Endothelial cell (in vitro differentiated cells): ENCODE measurements around the gene OR2T3. TPM values are rescaled to one million over a fixed set of nuclear protein-coding genes. Genes with fewer than 3 reads are reported as not detected.

ENCODE experiments used
- DNase-seq: peaks from one replicate; pipeline ENCODE4 v3.0.0; 2021; ENCODE audit warnings: low spot score
- H3K27ac Mint-ChIP-seq: one replicate; pipeline ENCODE4 v1.8.0; 2021; ENCODE audit warnings: mixed read lengths, inconsistent platforms; ENCODE audit not compliant: unreplicated experiment
- H3K27me3 Mint-ChIP-seq: one replicate; pipeline ENCODE4 v1.8.0; 2021; ENCODE audit warnings: mild to moderate bottlenecking, moderate library complexity, mixed read lengths, inconsistent platforms; ENCODE audit not compliant: unreplicated experiment
- H3K36me3 Mint-ChIP-seq: one replicate; pipeline ENCODE4 v1.8.0; 2021; ENCODE audit warnings: mild to moderate bottlenecking, low read depth, mixed read lengths, inconsistent platforms; ENCODE audit not compliant: unreplicated experiment
- H3K4me1 Mint-ChIP-seq: one replicate; pipeline ENCODE4 v1.8.0; 2021; ENCODE audit warnings: mild to moderate bottlenecking, mixed read lengths, inconsistent platforms; ENCODE audit not compliant: unreplicated experiment
- H3K4me3 Mint-ChIP-seq: one replicate; pipeline ENCODE4 v1.8.0; 2021; ENCODE audit warnings: mild to moderate bottlenecking, mixed read lengths, inconsistent platforms; ENCODE audit not compliant: unreplicated experiment
- H3K9me3 Mint-ChIP-seq: one replicate; pipeline ENCODE4 v1.8.0; 2021; ENCODE audit warnings: mixed read lengths, inconsistent platforms; ENCODE audit not compliant: unreplicated experiment
- total RNA-seq: library from RNA; stranded (reverse); fragmentation: NEBNext Ultra II Directional; extraction: Animal tissue kit (Norgen Biotek cat#: 25700); gene quantifications from one replicate; pipeline ENCODE4 v1.2.1, GENCODE V29; 2021; ENCODE audit not compliant: unreplicated experiment
- TF ChIP-seq, protein P1 (sequence below): fragments of 200-600 bp; sonication (generic); IDR thresholded peaks from one replicate; pipeline ENCODE4 v1.5.0; 2021; ENCODE audit warnings: antibody characterized with exemption; ENCODE audit not compliant: unreplicated experiment

The OR2T3 gene
- total RNA-seq, 1 donor from 2014 or later: not detected

DNA sequence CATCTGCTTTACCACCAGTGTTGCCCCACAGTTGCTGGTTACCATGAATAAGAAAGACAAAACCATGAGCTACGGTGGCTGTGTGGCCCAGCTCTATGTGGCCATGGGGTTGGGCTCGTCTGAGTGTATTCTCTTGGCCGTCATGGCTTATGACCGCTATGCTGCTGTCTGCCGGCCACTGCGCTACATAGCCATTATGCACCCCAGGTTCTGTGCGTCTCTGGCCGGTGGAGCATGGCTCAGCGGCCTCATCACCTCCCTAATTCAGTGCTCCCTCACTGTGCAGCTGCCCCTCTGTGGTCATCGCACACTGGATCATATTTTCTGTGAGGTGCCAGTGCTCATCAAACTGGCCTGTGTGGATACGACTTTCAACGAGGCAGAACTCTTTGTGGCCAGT is 48.7 kb downstream of the OR2T3 start:
- Mint-ChIP-seq H3K9me3 (peaks cover 10% of the 10 kb centered on the region), H3K4me1 (no peaks in the 10 kb centered on the region), H3K27ac (no peak overlapping the region), H3K27me3 (no peaks in the 10 kb centered on the region), H3K36me3 (no peaks in the 10 kb centered on the region), H3K4me3 (no peak overlapping the region)
- DNase-seq: no peak
- TF ChIP-seq, protein P1, sequence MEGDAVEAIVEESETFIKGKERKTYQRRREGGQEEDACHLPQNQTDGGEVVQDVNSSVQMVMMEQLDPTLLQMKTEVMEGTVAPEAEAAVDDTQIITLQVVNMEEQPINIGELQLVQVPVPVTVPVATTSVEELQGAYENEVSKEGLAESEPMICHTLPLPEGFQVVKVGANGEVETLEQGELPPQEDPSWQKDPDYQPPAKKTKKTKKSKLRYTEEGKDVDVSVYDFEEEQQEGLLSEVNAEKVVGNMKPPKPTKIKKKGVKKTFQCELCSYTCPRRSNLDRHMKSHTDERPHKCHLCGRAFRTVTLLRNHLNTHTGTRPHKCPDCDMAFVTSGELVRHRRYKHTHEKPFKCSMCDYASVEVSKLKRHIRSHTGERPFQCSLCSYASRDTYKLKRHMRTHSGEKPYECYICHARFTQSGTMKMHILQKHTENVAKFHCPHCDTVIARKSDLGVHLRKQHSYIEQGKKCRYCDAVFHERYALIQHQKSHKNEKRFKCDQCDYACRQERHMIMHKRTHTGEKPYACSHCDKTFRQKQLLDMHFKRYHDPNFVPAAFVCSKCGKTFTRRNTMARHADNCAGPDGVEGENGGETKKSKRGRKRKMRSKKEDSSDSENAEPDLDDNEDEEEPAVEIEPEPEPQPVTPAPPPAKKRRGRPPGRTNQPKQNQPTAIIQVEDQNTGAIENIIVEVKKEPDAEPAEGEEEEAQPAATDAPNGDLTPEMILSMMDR: no peak

Other genes with a start within 250 kb of the OR2T3 start
- not detected for gene OR2M4, start 241.9 kb upstream of the OR2T3 start, total RNA-seq
- gene OR2T33, start 195.4 kb upstream of the OR2T3 start, total RNA-seq: not detected
- gene OR2T12, start 169.9 kb upstream of the OR2T3 start, total RNA-seq: not detected
- gene OR2M7, start 148.8 kb upstream of the OR2T3 start, total RNA-seq: not detected
- not detected for gene OR14C36, start 124.6 kb upstream of the OR2T3 start, total RNA-seq
- not detected for gene OR2T4, start 111.7 kb upstream of the OR2T3 start, total RNA-seq
- not detected for gene OR2T6, start 97.6 kb upstream of the OR2T3 start, total RNA-seq
- not detected for gene OR2T1, start 70.3 kb upstream of the OR2T3 start, total RNA-seq
- gene OR2T2, start 27.7 kb upstream of the OR2T3 start, total RNA-seq: not detected
- not detected for gene OR2T5, start 15.2 kb downstream of the OR2T3 start, total RNA-seq
- not detected for gene OR2G6, start 34.7 kb downstream of the OR2T3 start, total RNA-seq
- gene OR2T29, start 89.4 kb downstream of the OR2T3 start, total RNA-seq: not detected
- gene OR2T34, start 101.4 kb downstream of the OR2T3 start, total RNA-seq: not detected
- not detected for gene OR2T10, start 124.3 kb downstream of the OR2T3 start, total RNA-seq
- gene OR2T11, start 161.7 kb downstream of the OR2T3 start, total RNA-seq: not detected
- gene OR2T35, start 171.9 kb downstream of the OR2T3 start, total RNA-seq: not detected
- not detected for gene OR2T27, start 182.2 kb downstream of the OR2T3 start, total RNA-seq
- gene OR14I1, start 229.4 kb downstream of the OR2T3 start, total RNA-seq: not detected